GM18508 (cell line): Measurements from ENCODE around the gene TRAF3IP3.

ENCODE experiments used
- ATAC-seq: cut with Tn5 transposase; IDR thresholded peaks from one replicate; pipeline ENCODE4 v1.9.1; 2021; ENCODE audit warnings: moderate number of reproducible peaks; ENCODE audit not compliant: insufficient read depth, unreplicated experiment

Gene TRAF3IP3

GRCh38 chr1:209736490-209737117, 19.2 kb upstream of the TRAF3IP3 start:
- ATAC-seq: no peak

GRCh38 chr1:209737118-209737505, 18.7 kb upstream of the TRAF3IP3 start:
- ATAC-seq: no peak

- ATAC-seq: no peak
Observed at GRCh38 chr1:209738270-209738669, 17.6 kb upstream of the TRAF3IP3 start.

- no peak for ATAC-seq
Observed at GRCh38 chr1:209741193-209741592, 14.7 kb upstream of the TRAF3IP3 start.

GRCh38 chr1:209741889-209742288, 14.0 kb upstream of the TRAF3IP3 start:
- ATAC-seq: no peak

GRCh38 chr1:209742409-209743144, 13.3 kb upstream of the TRAF3IP3 start:
- ATAC-seq: no peak

GRCh38 chr1:209743145-209743482, 12.7 kb upstream of the TRAF3IP3 start:
- no peak for ATAC-seq

- ATAC-seq: no peak
Observed at GRCh38 chr1:209746451-209747165, 9.2 kb upstream of the TRAF3IP3 start.

GRCh38 chr1:209747580-209748262, 8.1 kb upstream of the TRAF3IP3 start:
- ATAC-seq: peak; percentile 51

GRCh38 chr1:209748620-209749019, 7.2 kb upstream of the TRAF3IP3 start:
- no peak for ATAC-seq

- ATAC-seq: no peak
Observed at GRCh38 chr1:209749205-209749604, 6.6 kb upstream of the TRAF3IP3 start.

- no peak for ATAC-seq
Observed at GRCh38 chr1:209749670-209750323, 6.1 kb upstream of the TRAF3IP3 start.

GRCh38 chr1:209751627-209752231, 4.1 kb upstream of the TRAF3IP3 start:
- ATAC-seq: peak; percentile 43

GRCh38 chr1:209752890-209753289, 3.0 kb upstream of the TRAF3IP3 start:
- no peak for ATAC-seq

GRCh38 chr1:209755256-209755655, 597 bp upstream of the TRAF3IP3 start:
- ATAC-seq: no peak

- ATAC-seq: no peak
Observed at GRCh38 chr1:209756615-209757445, 977 bp downstream of the TRAF3IP3 start.

- no peak for ATAC-seq
Observed at GRCh38 chr1:209758400-209758799, 2.5 kb downstream of the TRAF3IP3 start.

- no peak for ATAC-seq
Observed at GRCh38 chr1:209759829-209760359, 4.0 kb downstream of the TRAF3IP3 start.
